Astrocyte (in vitro differentiated cells and primary cell): ENCODE results near the gene GPER1. TPM values are rescaled to one million over a fixed set of nuclear protein-coding genes. Genes with fewer than 3 reads are reported as not detected.

Experiments used
- DNase-seq: peaks from one replicate; pipeline ENCODE4 v3.0.0-alpha.2; 2010; ENCODE audit warnings: low read depth
- FAIRE-seq: peaks from 2 replicates; lab custom pipeline; 2011; peaks lifted over from hg19 to GRCh38; lab: Jason Lieb, UNC
- H2AFZ ChIP-seq: 2 replicates; pipeline ENCODE4 v1.6.0; 2012; ENCODE audit warnings: low read depth, low read length, inconsistent platforms
- H3K27ac ChIP-seq: 2 replicates; pipeline ENCODE4 v1.5.1; 2011; ENCODE audit warnings: low read depth, low read length, inconsistent platforms
- H3K27me3 ChIP-seq: 2 replicates; pipeline ENCODE4 v1.6.0; 2011; ENCODE audit warnings: low read length, inconsistent platforms; ENCODE audit not compliant: insufficient read depth
- H3K36me3 ChIP-seq: 2 replicates; pipeline ENCODE4 v1.5.1; 2011; ENCODE audit warnings: low read length, inconsistent platforms; ENCODE audit not compliant: insufficient read depth
- H3K4me1 ChIP-seq: 2 replicates; pipeline ENCODE4 v1.5.1; 2011; ENCODE audit warnings: low read length, inconsistent platforms; ENCODE audit not compliant: insufficient read depth
- H3K4me2 ChIP-seq: 2 replicates; pipeline ENCODE4 v1.6.0; 2012; ENCODE audit warnings: low read length, inconsistent platforms
- H3K4me3 ChIP-seq: 2 replicates; pipeline ENCODE4 v1.5.1; 2011; ENCODE audit warnings: low read depth, mild to moderate bottlenecking, low read length, inconsistent platforms; ENCODE audit not compliant: insufficient read depth
- H3K79me2 ChIP-seq: 2 replicates; pipeline ENCODE4 v1.6.0; 2012; ENCODE audit warnings: mild to moderate bottlenecking, low read length, inconsistent platforms; ENCODE audit not compliant: insufficient read depth
- H3K9ac ChIP-seq: 2 replicates; pipeline ENCODE4 v1.6.0; 2012; ENCODE audit warnings: mild to moderate bottlenecking, low read length, inconsistent platforms
- H3K9me3 ChIP-seq: 2 replicates; pipeline ENCODE4 v1.5.1; 2012; ENCODE audit warnings: low read depth, mild to moderate bottlenecking, low read length, inconsistent platforms; ENCODE audit not compliant: insufficient read depth
- H4K20me1 ChIP-seq: 2 replicates; pipeline ENCODE4 v1.6.0; 2012; ENCODE audit warnings: low read length, inconsistent platforms; ENCODE audit not compliant: insufficient read depth
- H3K27ac Mint-ChIP-seq: one replicate; pipeline ENCODE4 v1.8.0; 2021; ENCODE audit warnings: mild to moderate bottlenecking, mixed read lengths; ENCODE audit not compliant: unreplicated experiment
- H3K27me3 Mint-ChIP-seq: one replicate; pipeline ENCODE4 v1.8.0; 2021; ENCODE audit warnings: low read depth, mixed read lengths; ENCODE audit not compliant: unreplicated experiment
- H3K36me3 Mint-ChIP-seq: one replicate; pipeline ENCODE4 v1.8.0; 2021; ENCODE audit warnings: low read depth, mixed read lengths; ENCODE audit not compliant: unreplicated experiment
- H3K4me1 Mint-ChIP-seq: one replicate; pipeline ENCODE4 v1.8.0; 2021; ENCODE audit warnings: low read depth, mixed read lengths; ENCODE audit not compliant: unreplicated experiment
- H3K4me3 Mint-ChIP-seq: one replicate; pipeline ENCODE4 v1.8.0; 2021; ENCODE audit warnings: mild to moderate bottlenecking, moderate library complexity, mixed read lengths; ENCODE audit not compliant: unreplicated experiment
- H3K9me3 Mint-ChIP-seq: one replicate; pipeline ENCODE4 v1.8.0; 2021; ENCODE audit warnings: mild to moderate bottlenecking, mixed read lengths; ENCODE audit not compliant: unreplicated experiment
- CTCF ChIP-seq: IDR thresholded peaks from 2 replicates; pipeline ENCODE4 v1.5.1; 2011; ENCODE audit warnings: low read depth, mild to moderate bottlenecking, inconsistent platforms, low read length, moderate library complexity; ENCODE audit not compliant: insufficient read depth
- EZH2 ChIP-seq: IDR thresholded peaks from 2 replicates; pipeline ENCODE4 v1.6.1; 2012; ENCODE audit warnings: mild to moderate bottlenecking, low read length, inconsistent platforms; ENCODE audit not compliant: insufficient read depth
- total RNA-seq: library from RNA; stranded (reverse); gene quantifications from 2 replicates; pipeline ENCODE4 v1.2.1, GENCODE V29; 2021

GPER1 gene
- total RNA-seq, 1 donor from 2014 or later = 17.4 TPM

GRCh38 chr7:1096156-1097119, 8.5 kb downstream of the GPER1 start:
- TF ChIP-seq EZH2 (no peak), CTCF (no peak)
- Histone ChIP-seq H3K79me2 (peaks cover 12% of the 10 kb centered on the region), H4K20me1 (peaks cover 87% of the 10 kb centered on the region), H2AFZ (no peak overlapping the region), H3K9ac (no peak overlapping the region), H3K4me3 (no peak overlapping the region), H3K4me1 (peaks cover 19% of the 10 kb centered on the region), H3K9me3 (no peaks in the 10 kb centered on the region), H3K27ac (no peak overlapping the region), H3K4me2 (peak overlapping the region; percentile 8), H3K27me3 (no peaks in the 10 kb centered on the region), H3K36me3 (no peaks in the 10 kb centered on the region)
- no peak for DNase-seq
- H3K4me1 Mint-ChIP-seq = peaks cover 8% of the 10 kb centered on the region
- peaks cover 2% of the 10 kb centered on the region for H3K9me3 Mint-ChIP-seq
- peak overlapping the region; percentile 66 for H3K27ac Mint-ChIP-seq
- peaks cover 22% of the 10 kb centered on the region for H3K36me3 Mint-ChIP-seq
- peak overlapping the region; percentile 40 for H3K4me3 Mint-ChIP-seq
- FAIRE-seq = no peak
- H3K27me3 Mint-ChIP-seq = no peaks in the 10 kb centered on the region

- Mint-ChIP-seq H3K4me3 (no peak overlapping the region), H3K4me1 (peaks cover 7% of the 10 kb centered on the region), H3K9me3 (peaks cover 2% of the 10 kb centered on the region), H3K27me3 (no peaks in the 10 kb centered on the region), H3K36me3 (peaks cover 21% of the 10 kb centered on the region), H3K27ac (no peak overlapping the region)
- H3K36me3 ChIP-seq = no peaks in the 10 kb centered on the region
- H3K27ac ChIP-seq = no peak overlapping the region
- peaks cover 12% of the 10 kb centered on the region for H3K79me2 ChIP-seq
- H4K20me1 ChIP-seq = peaks cover 88% of the 10 kb centered on the region
- H2AFZ ChIP-seq = no peak overlapping the region
- H3K4me3 ChIP-seq = no peak overlapping the region
- TF ChIP-seq EZH2 (no peak), CTCF (no peak)
- DNase-seq = no peak
- FAIRE-seq = no peak
- peaks cover 19% of the 10 kb centered on the region for H3K4me1 ChIP-seq
- no peak overlapping the region for H3K9ac ChIP-seq
- H3K27me3 ChIP-seq = no peaks in the 10 kb centered on the region
- no peaks in the 10 kb centered on the region for H3K9me3 ChIP-seq
- H3K4me2 ChIP-seq = no peak overlapping the region
Observed at GRCh38 chr7:1097120-1097504, 9.2 kb downstream of the GPER1 start.
